ENCODE data around the gene FUT7. TPM values are rescaled to one million over a fixed set of nuclear protein-coding genes. Genes with fewer than 3 reads are reported as not detected.

Gene FUT7
- total RNA-seq, 2 experiments from 2014 or later = 1.3 to 1.6 TPM

- ATAC-seq = peak; percentile 64
- intact Hi-C loops (cut with DNase I, micrococcal nuclease) = loop anchor here (2.0 to 10.0 kb wide), 4 partner anchors 17 to 202 kb away; partner anchors contain the start of genes CYSRT1 (in 1 of the 2), PHPT1 (in 1 of the 2), RNF208 (in 1 of the 2) and RNF224 (in 1 of the 2)
- POLR2A ChIA-PET = no interaction called here
Observed at GRCh38 chr9:137049544-137050449, 17.9 kb upstream of the FUT7 start.

GRCh38 chr9:137048655-137049543 lies 17.0 kb upstream of the FUT7 start:
- POLR2A ChIA-PET = no interaction called here

More at GRCh38 chr9:137049544-137050449, 17.9 kb upstream of the FUT7 start:
- no peaks in the 10 kb centered on the region for H3K9me3 Mint-ChIP-seq (ENCODE audit: low read depth)
- peaks cover 7% of the 10 kb centered on the region for H3K4me1 Mint-ChIP-seq
- H3K36me3 Mint-ChIP-seq (ENCODE audit: low read depth) = no peaks in the 10 kb centered on the region
- no peak overlapping the region for H3K27ac Mint-ChIP-seq
- peaks cover 31% of the 10 kb centered on the region for H3K27me3 Mint-ChIP-seq
- DNase-seq = peak; percentile 88
- H3K4me3 Mint-ChIP-seq = no peak overlapping the region
- CTCF ChIA-PET = interaction anchor here (0.7 to 4.3 kb wide), 7 partner anchors 14 to 393 kb away, joined by 3 to 43 read pairs (median 5); partner anchors contain the start of gene SAPCD2

GRCh38 chr9:137046088-137046787 lies 14.3 kb upstream of the FUT7 start, which contains the start of gene NPDC1:
Gene NPDC1 (minus strand): TSS chr9:137046177. CDS start chr9:137045989, 188 bp downstream.
- Mint-ChIP-seq H3K4me3 (peak within 1 kb of the TSS; percentile 61), H3K27ac (no peak within 1 kb of the TSS), H3K4me1 (peaks cover 12% of the 10 kb centered on the region), H3K27me3 (peaks cover 34% of the 10 kb centered on the region), H3K36me3 (ENCODE audit: low read depth) (no peaks in the 10 kb centered on the region), H3K9me3 (ENCODE audit: low read depth) (no peaks in the 10 kb centered on the region)
- POLR2A ChIA-PET = interaction anchor here (0.6 to 0.7 kb wide), 3 partner anchors 51 to 277 kb away, joined by 3 to 4 read pairs (median 3); no protein-coding TSS in a partner anchor
- DNase-seq = peak; percentile 92
- intact Hi-C loops (cut with DNase I, micrococcal nuclease) = loop anchor here (1.0 to 10.0 kb wide), 6 partner anchors 18 to 199 kb away; partner anchors contain the start of genes ABCA2 (in 1 of the 2), CYSRT1 (in 1 of the 2), PHPT1 (in 1 of the 2) and RNF208 (in 1 of the 2)
- ATAC-seq = peak; percentile 65
- CTCF ChIA-PET = interaction anchor here (0.6 to 4.3 kb wide), 33 partner anchors 10 to 420 kb away, joined by 3 to 43 read pairs (median 4); partner anchors contain the start of genes CLIC3, MAN1B1, RNF224 and SAPCD2

More at GRCh38 chr9:137048655-137049543, 17.0 kb upstream of the FUT7 start:
- Mint-ChIP-seq H3K4me3 (no peak overlapping the region), H3K27ac (no peak overlapping the region), H3K27me3 (peaks cover 35% of the 10 kb centered on the region), H3K4me1 (peaks cover 12% of the 10 kb centered on the region), H3K36me3 (ENCODE audit: low read depth) (no peaks in the 10 kb centered on the region), H3K9me3 (ENCODE audit: low read depth) (no peaks in the 10 kb centered on the region)
- intact Hi-C loops (cut with DNase I, micrococcal nuclease) = loop anchor here (2.0 to 10.0 kb wide), 4 partner anchors 18 to 202 kb away; partner anchors contain the start of genes CYSRT1 (in 1 of the 2), PHPT1 (in 1 of the 2), RNF208 (in 1 of the 2) and RNF224 (in 1 of the 2)
- CTCF ChIA-PET = interaction anchor here (0.7 to 4.3 kb wide), 9 partner anchors 10 to 1152 kb away, joined by 3 to 43 read pairs (median 5); partner anchors contain the start of gene SAPCD2
- DNase-seq = peak; percentile 39
- no peak for ATAC-seq

- CTCF ChIA-PET = interaction anchor here (0.6 to 2.0 kb wide), 8 partner anchors 10 to 80 kb away, joined by 3 to 20 read pairs (median 6); partner anchors contain the start of gene MAN1B1
- intact Hi-C loops (cut with DNase I, micrococcal nuclease) = loop anchor here (1.0 to 10.0 kb wide), 6 partner anchors 17 to 198 kb away; partner anchors contain the start of genes ABCA2 (in 1 of the 2), CYSRT1 (in 1 of the 2), PHPT1 (in 1 of the 2) and RNF208 (in 1 of the 2)
Observed at GRCh38 chr9:137045294-137046087, 13.6 kb upstream of the FUT7 start.

GRCh38 chr9:137044502-137045177 lies 12.8 kb upstream of the FUT7 start:
- no peak for ATAC-seq
- CTCF ChIA-PET = interaction anchor here (0.6 to 1.5 kb wide), 8 partner anchors 9 to 79 kb away, joined by 3 to 6 read pairs (median 4); no protein-coding TSS in a partner anchor
- H3K27me3 Mint-ChIP-seq = peaks cover 28% of the 10 kb centered on the region
- peak overlapping the region; percentile 61 for H3K4me3 Mint-ChIP-seq
- H3K27ac Mint-ChIP-seq = no peak overlapping the region
- DNase-seq = no peak
- POLR2A ChIA-PET = interaction anchor here (1.0 to 1.3 kb wide), 2 partner anchors 10 to 61 kb away, joined by 3 read pairs; no protein-coding TSS in a partner anchor
- H3K9me3 Mint-ChIP-seq (ENCODE audit: low read depth) = no peaks in the 10 kb centered on the region
- H3K36me3 Mint-ChIP-seq (ENCODE audit: low read depth) = no peaks in the 10 kb centered on the region
- peaks cover 9% of the 10 kb centered on the region for H3K4me1 Mint-ChIP-seq
- intact Hi-C loops (cut with DNase I, micrococcal nuclease) = loop anchor here (5.0 to 10.0 kb wide), 3 partner anchors 180 to 197 kb away; partner anchors contain the start of genes CYSRT1 (in 1 of the 2), PHPT1 (in 1 of the 2), RNF208 (in 1 of the 2) and RNF224 (in 1 of the 2)

More at GRCh38 chr9:137045294-137046087, 13.6 kb upstream of the FUT7 start:
- H3K27me3 Mint-ChIP-seq = peaks cover 34% of the 10 kb centered on the region
- H3K4me1 Mint-ChIP-seq = peaks cover 12% of the 10 kb centered on the region
- ATAC-seq (peak; percentile 38), DNase-seq (peak; percentile 57)
- H3K36me3 Mint-ChIP-seq (ENCODE audit: low read depth) = no peaks in the 10 kb centered on the region
- no peaks in the 10 kb centered on the region for H3K9me3 Mint-ChIP-seq (ENCODE audit: low read depth)
- H3K4me3 Mint-ChIP-seq = peak overlapping the region; percentile 61
- no peak overlapping the region for H3K27ac Mint-ChIP-seq
- POLR2A ChIA-PET = interaction anchor here (1.0 to 1.3 kb wide), 2 partner anchors 11 to 60 kb away, joined by 3 read pairs; no protein-coding TSS in a partner anchor

DNA sequence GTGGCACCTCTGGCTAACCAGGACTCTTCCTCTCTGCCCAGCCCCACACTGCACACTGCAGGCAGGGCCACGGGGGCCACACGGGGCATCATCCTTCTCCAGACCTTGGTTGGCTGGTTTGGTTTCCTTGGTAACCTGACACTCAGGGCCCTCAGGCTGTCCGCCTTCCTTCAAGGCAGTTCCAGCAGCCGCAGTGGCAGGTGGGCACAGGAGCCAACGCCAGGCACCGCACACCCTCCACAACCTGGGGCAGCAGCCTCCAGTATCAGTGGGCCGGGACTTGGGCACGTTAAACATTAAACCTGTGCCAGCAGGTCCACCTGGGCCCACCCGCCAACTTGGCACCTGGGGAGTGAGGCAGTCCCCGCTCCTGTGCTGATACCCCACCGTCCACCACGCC lies 12.1 kb upstream of the FUT7 start:
- intact Hi-C loops (cut with DNase I, micrococcal nuclease) = loop anchor here in 1 of 2 experiments (10.0 kb wide), 1 partner anchor 181 kb away; the partner anchor contains the start of genes CYSRT1, RNF208 and RNF224
- no peaks in the 10 kb centered on the region for H3K9me3 Mint-ChIP-seq (ENCODE audit: low read depth)
- no peak overlapping the region for H3K4me3 Mint-ChIP-seq
- ChIA-PET POLR2A (interaction anchor here (1.3 kb wide), 1 partner anchor 9 kb away, joined by 3 read pairs; no protein-coding TSS in a partner anchor), CTCF (interaction anchor here (1.0 to 1.5 kb wide), 4 partner anchors 9 to 20 kb away, joined by 3 to 6 read pairs (median 4); no protein-coding TSS in a partner anchor)
- ATAC-seq = no peak
- H3K27me3 Mint-ChIP-seq = peaks cover 25% of the 10 kb centered on the region
- peaks cover 6% of the 10 kb centered on the region for H3K4me1 Mint-ChIP-seq
- DNase-seq = no peak
- no peaks in the 10 kb centered on the region for H3K36me3 Mint-ChIP-seq (ENCODE audit: low read depth)
- no peak overlapping the region for H3K27ac Mint-ChIP-seq

- ATAC-seq = no peak
- no peak overlapping the region for H3K4me3 Mint-ChIP-seq
- peaks cover 25% of the 10 kb centered on the region for H3K27me3 Mint-ChIP-seq
- ChIA-PET POLR2A (no interaction called here), CTCF (no interaction called here)
- H3K4me1 Mint-ChIP-seq = peaks cover 6% of the 10 kb centered on the region
- no peak overlapping the region for H3K27ac Mint-ChIP-seq
- intact Hi-C loops (cut with DNase I, micrococcal nuclease) = loop anchor here in 1 of 2 experiments (10.0 kb wide), 1 partner anchor 182 kb away; the partner anchor contains the start of genes CYSRT1, RNF208 and RNF224
- no peaks in the 10 kb centered on the region for H3K9me3 Mint-ChIP-seq (ENCODE audit: low read depth)
- no peak for DNase-seq
- no peaks in the 10 kb centered on the region for H3K36me3 Mint-ChIP-seq (ENCODE audit: low read depth)
Observed at GRCh38 chr9:137042751-137043727, 11.2 kb upstream of the FUT7 start.

- ChIA-PET CTCF (no interaction called here), POLR2A (no interaction called here)
- H3K4me1 Mint-ChIP-seq = peaks cover 6% of the 10 kb centered on the region
- H3K4me3 Mint-ChIP-seq = no peak overlapping the region
- DNase-seq = no peak
- no peak for ATAC-seq
- intact Hi-C loops (cut with DNase I, micrococcal nuclease) = loop anchor here in 1 of 2 experiments (10.0 kb wide), 1 partner anchor 184 kb away; the partner anchor contains the start of genes CYSRT1, RNF208 and RNF224
- H3K36me3 Mint-ChIP-seq (ENCODE audit: low read depth) = no peaks in the 10 kb centered on the region
- no peaks in the 10 kb centered on the region for H3K9me3 Mint-ChIP-seq (ENCODE audit: low read depth)
- H3K27me3 Mint-ChIP-seq = peaks cover 14% of the 10 kb centered on the region
- H3K27ac Mint-ChIP-seq = no peak overlapping the region
Observed at GRCh38 chr9:137041124-137041523, 9.2 kb upstream of the FUT7 start.
